ENCODE data around the gene NPLOC4. TPM values are rescaled to one million over a fixed set of nuclear protein-coding genes. Genes with fewer than 3 reads are reported as not detected.

Gene NPLOC4
- total RNA-seq (2022) (146 and 149 TPM in 2 replicates), Bru-seq, nascent RNA (percentile 89 among the genes with signal in this experiment), BruChase-seq, experiment 1, labeled RNA remaining after a 6-hour chase (percentile 92 among the genes with signal in this experiment), BruChase-seq, experiment 2, labeled RNA remaining after a 2-hour chase (percentile 92 among the genes with signal in this experiment)
- long read RNA-seq, full-length matches to known transcripts = 53 of 117 reads
- long read RNA-seq, partial matches to known transcripts = 3 of 117 reads
- long read RNA-seq, other reads (novel, unspliced or antisense) = 61 of 117 reads

- BruUV-seq (replicated peaks) = no TSS peak
- no peak for TF ChIP-seq CTCF (IDR thresholded peaks at IDR 0.05; ENCODE audit: unreplicated experiment)
- no peaks in the 10 kb centered on the region for H3K4me1 Mint-ChIP-seq (ENCODE audit: low read depth, unreplicated experiment)
- peak within 1 kb of the TSS; percentile 83 for H3K4me3 Mint-ChIP-seq (ENCODE audit: low read depth, unreplicated experiment)
- H3K27ac Mint-ChIP-seq (ENCODE audit: unreplicated experiment) = peak within 1 kb of the TSS; percentile 88
- H3K9me3 Mint-ChIP-seq (ENCODE audit: low read depth, unreplicated experiment) = no peaks in the 10 kb centered on the region
- no peaks in the 10 kb centered on the region for H3K27me3 Mint-ChIP-seq (ENCODE audit: unreplicated experiment)
- H3K36me3 Mint-ChIP-seq (ENCODE audit: insufficient read depth, unreplicated experiment) = peaks cover 31% of the 10 kb centered on the region
- CTCF ChIA-PET = no interaction called here
- DNase-seq = peak; percentile 90
- intact Hi-C loops (cut with micrococcal nuclease; ENCODE audit: unreplicated experiment) = loop anchor here (2.0 kb wide), 1 partner anchor 28 kb away; no protein-coding TSS in a partner anchor
Measured at GRCh38 chr17:81636505-81637288, at the start of gene NPLOC4, which contains the start of gene TSPAN10. NPLOC4 (minus strand) TSS chr17:81637112; CDS start chr17:81636930, 182 bp downstream. TSPAN10 (plus strand) TSS chr17:81637196; CDS start chr17:81642413, 5,217 bp downstream.

GRCh38 chr17:81686614-81687013, 49.7 kb upstream of the NPLOC4 start:
- CTCF ChIA-PET = no interaction called here
- intact Hi-C loops (cut with micrococcal nuclease; ENCODE audit: unreplicated experiment) = no loop called here
- no peak for DNase-seq
- no peak overlapping the region for H3K4me3 Mint-ChIP-seq (ENCODE audit: low read depth, unreplicated experiment)
- H3K27me3 Mint-ChIP-seq (ENCODE audit: unreplicated experiment) = no peaks in the 10 kb centered on the region
- H3K4me1 Mint-ChIP-seq (ENCODE audit: low read depth, unreplicated experiment) = peaks cover 9% of the 10 kb centered on the region
- peaks cover 85% of the 10 kb centered on the region for H3K36me3 Mint-ChIP-seq (ENCODE audit: insufficient read depth, unreplicated experiment)
- no peak for TF ChIP-seq CTCF (IDR thresholded peaks at IDR 0.05; ENCODE audit: unreplicated experiment)
- H3K9me3 Mint-ChIP-seq (ENCODE audit: low read depth, unreplicated experiment) = no peaks in the 10 kb centered on the region
- H3K27ac Mint-ChIP-seq (ENCODE audit: unreplicated experiment) = no peak overlapping the region
- BruUV-seq (replicated peaks) = no TSS peak

- no peak for DNase-seq
- peaks cover 12% of the 10 kb centered on the region for H3K4me1 Mint-ChIP-seq (ENCODE audit: low read depth, unreplicated experiment)
- H3K27me3 Mint-ChIP-seq (ENCODE audit: unreplicated experiment) = no peaks in the 10 kb centered on the region
- H3K27ac Mint-ChIP-seq (ENCODE audit: unreplicated experiment) = peak overlapping the region; percentile 69
- H3K4me3 Mint-ChIP-seq (ENCODE audit: low read depth, unreplicated experiment) = peak overlapping the region; percentile 71
- peaks cover 75% of the 10 kb centered on the region for H3K36me3 Mint-ChIP-seq (ENCODE audit: insufficient read depth, unreplicated experiment)
- no peak for TF ChIP-seq CTCF (IDR thresholded peaks at IDR 0.05; ENCODE audit: unreplicated experiment)
- CTCF ChIA-PET = no interaction called here
- H3K9me3 Mint-ChIP-seq (ENCODE audit: low read depth, unreplicated experiment) = no peaks in the 10 kb centered on the region
- intact Hi-C loops (cut with micrococcal nuclease; ENCODE audit: unreplicated experiment) = no loop called here
- BruUV-seq (replicated peaks) = no TSS peak
Measured at GRCh38 chr17:81685108-81685507, 48.2 kb upstream of the NPLOC4 start.

GRCh38 chr17:81684442-81684911, 47.6 kb upstream of the NPLOC4 start:
- Mint-ChIP-seq H3K4me3 (ENCODE audit: low read depth, unreplicated experiment) (peak overlapping the region; percentile 71), H3K36me3 (ENCODE audit: insufficient read depth, unreplicated experiment) (peaks cover 75% of the 10 kb centered on the region), H3K27ac (ENCODE audit: unreplicated experiment) (peak overlapping the region; percentile 69), H3K27me3 (ENCODE audit: unreplicated experiment) (no peaks in the 10 kb centered on the region), H3K9me3 (ENCODE audit: low read depth, unreplicated experiment) (no peaks in the 10 kb centered on the region), H3K4me1 (ENCODE audit: low read depth, unreplicated experiment) (peaks cover 12% of the 10 kb centered on the region)
- no peak for TF ChIP-seq CTCF (IDR thresholded peaks at IDR 0.05; ENCODE audit: unreplicated experiment)
- CTCF ChIA-PET = interaction anchor here (2.2 kb wide), 1 partner anchor 18 kb away, joined by 8 read pairs; the partner anchor contains the start of gene MRPL12
- intact Hi-C loops (cut with micrococcal nuclease; ENCODE audit: unreplicated experiment) = no loop called here
- no peak for DNase-seq
- TSS peak; percentile 79 for BruUV-seq (replicated peaks)
